ENCODE results near the gene PCLAF. TPM values are rescaled to one million over a fixed set of nuclear protein-coding genes. Genes with fewer than 3 reads are reported as not detected.

Gene PCLAF
- total and polyA plus RNA-seq, 2 of the 8 experiments (the other 6 are each of a cell fraction or from before 2014, with no cell fraction given): 76.2 to 124 TPM

- Histone ChIP-seq H2BK15ac (ENCODE audit: low read length) (no peak overlapping the region), H3K9ac (replicated peaks in 1 of 4; ENCODE audit: extremely low read depth in 1 of 4, low read depth in 3 of 4, low read length in 3 of 4) (no peak overlapping the region; a peak in 1 of 7 replicates), H3K4me2 (ENCODE audit: insufficient read depth in 1 of 2, low read depth in 2 of 2, low read length in 2 of 2) (peak overlapping the region in 1 of 2 experiments; percentile 36; a peak in 1 of 4 replicates), H3K27ac (ENCODE audit: low read depth, low read length) (no peak overlapping the region), H2AFZ (ENCODE audit: low read length) (no peak overlapping the region), H3K9me3 (ENCODE audit: insufficient read depth in 2 of 2, low read depth in 1 of 2, low read length in 1 of 2) (no peaks in the 10 kb centered on the region), H4K20me1 (replicated peaks in 1 of 2; ENCODE audit: control insufficient read depth in 1 of 2, insufficient read depth in 2 of 2, low read length in 2 of 2) (peaks cover 0 to 2% of the 10 kb centered on the region in 2 experiments), H2BK5ac (ENCODE audit: low read depth, low read length) (no peak overlapping the region), H3K23me2 (ENCODE audit: low read depth, low read length) (no peaks in the 10 kb centered on the region), H3K4me3 (ENCODE audit: extremely low read depth in 1 of 4, insufficient read depth in 2 of 4, low read depth in 3 of 4, low read length in 4 of 4) (0 out of 8 replicates have a peak overlapping the region, but pooled peaks of 1 of the 4 experiments have one; percentile 7), H3K36me3 (ENCODE audit: control insufficient read depth in 2 of 4, insufficient read depth in 4 of 4, low read length in 3 of 4) (no peaks in the 10 kb centered on the region; a peak in 3 of 8 replicates), H3K4ac (replicated peaks; ENCODE audit: insufficient read length, low read depth, low read length) (no peak overlapping the region), H3K4me1 (replicated peaks in 1 of 4; ENCODE audit: control insufficient read depth in 3 of 4, insufficient read depth in 4 of 4, low read length in 3 of 4) (peaks cover 0 to 6% (median 2%) of the 10 kb centered on the region in 4 experiments; a peak in 3 of 7 replicates), H4K91ac (replicated peaks; ENCODE audit: insufficient read length, low read length) (no peak overlapping the region), H3K56ac (replicated peaks; ENCODE audit: insufficient read length, low read depth, low read length) (no peak overlapping the region), H3K23ac (ENCODE audit: insufficient read length) (no peak overlapping the region), H2AK5ac (ENCODE audit: low read depth, low read length) (no peak overlapping the region), H3K79me2 (ENCODE audit: control insufficient read depth in 1 of 2, insufficient read depth in 2 of 2, low read length in 2 of 2) (no peaks in the 10 kb centered on the region), H3K79me1 (ENCODE audit: low read depth, low read length) (no peaks in the 10 kb centered on the region), H3K27me3 (replicated peaks in 1 of 4; ENCODE audit: control insufficient read depth in 3 of 4, extremely low read depth in 1 of 4, insufficient read depth in 3 of 4, low read length in 3 of 4) (no peaks in the 10 kb centered on the region; a peak in 2 of 7 replicates), H2BK20ac (ENCODE audit: low read length) (no peak overlapping the region), H3K14ac (ENCODE audit: insufficient read length) (no peak overlapping the region), H4K5ac (ENCODE audit: insufficient read length, low read depth, low read length) (no peak overlapping the region), H2BK120ac (replicated peaks; ENCODE audit: low read depth, low read length) (no peak overlapping the region), H3K18ac (ENCODE audit: extremely low read depth, low read length) (no peak overlapping the region), H2BK12ac (ENCODE audit: low read depth, low read length) (no peak overlapping the region), H4K8ac (ENCODE audit: extremely low read depth, insufficient read depth, low read length) (no peak overlapping the region)
- DNase-seq (ENCODE audit: low read depth in 1 of 2, low spot score in 2 of 2): peak; percentile 52 to 69
- WGBS, 2 experiments (ENCODE audit: extremely low coverage in 1 of 2, insufficient coverage in 1 of 2, insufficient read length in 1 of 2, insufficient replicate concordance in 2 of 2, low coverage in 1 of 2, low lambda C conversion rate in 2 of 2, missing lambda C conversion rate in 1 of 2): 33% methylated on average over 3 of the region's 3 CpGs; no CpG with 5 or more reads in 1 of the 2 experiments
- peak; percentile 92 for FAIRE-seq
- CTCF ChIA-PET (ENCODE audit: partially characterized antibody): interaction anchor here (0.5 to 1.2 kb wide), 9 partner anchors 9 to 288 kb away, joined by 3 to 4 read pairs (median 3); partner anchors contain the start of gene ZNF609
- POLR2A ChIA-PET (ENCODE audit: partially characterized antibody): interaction anchor here (0.7 to 1.1 kb wide), 3 partner anchors 14 to 124 kb away, joined by 3 to 5 read pairs (median 3); no protein-coding TSS in a partner anchor
- TF ChIP-seq NANOG (IDR thresholded peaks at IDR 0.05; ENCODE audit: insufficient read depth, low read depth, low read length, poor library complexity, severe bottlenecking): peak; percentile 99
- TF ChIP-seq PHF8 (conservative IDR thresholded peaks at IDR 0.05; ENCODE audit: low read depth, low read length): no peak
- peak; percentile 53; the same call in 1 of the 2 replicates for TF ChIP-seq POLR2AphosphoS5 (IDR thresholded peaks at IDR 0.05; ENCODE audit: low read depth, low read length)
- TF ChIP-seq CBX8 (IDR thresholded peaks at IDR 0.05; ENCODE audit: borderline replicate concordance, low read depth, low read length): no peak
- TF ChIP-seq BCL11A (IDR thresholded peaks at IDR 0.05; ENCODE audit: low read depth in 2 of 2, low read length in 2 of 2): peak; percentile 60 to 81
- 0 out of 4 replicates have a peak, but pooled peaks of 1 of the 2 experiments have one; percentile 46 for TF ChIP-seq SIN3A (conservative IDR thresholded peaks at IDR 0.05 in 1 of 2, IDR thresholded peaks at IDR 0.05 in 1 of 2; ENCODE audit: low read depth in 1 of 2, low read length in 2 of 2)
- peak; percentile 42; the same call in 1 of the 2 replicates for TF ChIP-seq TEAD4 (IDR thresholded peaks at IDR 0.05; ENCODE audit: low read depth, low read length)
- TF ChIP-seq CHD2 (IDR thresholded peaks at IDR 0.05; ENCODE audit: low read length): no peak
- TF ChIP-seq CEBPB (IDR thresholded peaks at IDR 0.05; ENCODE audit: low read depth, low read length): peak; percentile 40; the same call in 1 of the 2 replicates
- TF ChIP-seq TCF12 (IDR thresholded peaks at IDR 0.05; ENCODE audit: low read depth, low read length): peak; percentile 97
These were observed 48.9 kb upstream of the PCLAF start for GRCh38 chr15:64430000-64430735.

Measured in H1 (cell line).